ENCODE measurements around the gene MRM1. TPM values are rescaled to one million over a fixed set of nuclear protein-coding genes. Genes with fewer than 3 reads are reported as not detected.

The MRM1 gene, protein sequence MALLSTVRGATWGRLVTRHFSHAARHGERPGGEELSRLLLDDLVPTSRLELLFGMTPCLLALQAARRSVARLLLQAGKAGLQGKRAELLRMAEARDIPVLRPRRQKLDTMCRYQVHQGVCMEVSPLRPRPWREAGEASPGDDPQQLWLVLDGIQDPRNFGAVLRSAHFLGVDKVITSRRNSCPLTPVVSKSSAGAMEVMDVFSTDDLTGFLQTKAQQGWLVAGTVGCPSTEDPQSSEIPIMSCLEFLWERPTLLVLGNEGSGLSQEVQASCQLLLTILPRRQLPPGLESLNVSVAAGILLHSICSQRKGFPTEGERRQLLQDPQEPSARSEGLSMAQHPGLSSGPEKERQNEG
- total RNA-seq: 4.2 TPM

DNA sequence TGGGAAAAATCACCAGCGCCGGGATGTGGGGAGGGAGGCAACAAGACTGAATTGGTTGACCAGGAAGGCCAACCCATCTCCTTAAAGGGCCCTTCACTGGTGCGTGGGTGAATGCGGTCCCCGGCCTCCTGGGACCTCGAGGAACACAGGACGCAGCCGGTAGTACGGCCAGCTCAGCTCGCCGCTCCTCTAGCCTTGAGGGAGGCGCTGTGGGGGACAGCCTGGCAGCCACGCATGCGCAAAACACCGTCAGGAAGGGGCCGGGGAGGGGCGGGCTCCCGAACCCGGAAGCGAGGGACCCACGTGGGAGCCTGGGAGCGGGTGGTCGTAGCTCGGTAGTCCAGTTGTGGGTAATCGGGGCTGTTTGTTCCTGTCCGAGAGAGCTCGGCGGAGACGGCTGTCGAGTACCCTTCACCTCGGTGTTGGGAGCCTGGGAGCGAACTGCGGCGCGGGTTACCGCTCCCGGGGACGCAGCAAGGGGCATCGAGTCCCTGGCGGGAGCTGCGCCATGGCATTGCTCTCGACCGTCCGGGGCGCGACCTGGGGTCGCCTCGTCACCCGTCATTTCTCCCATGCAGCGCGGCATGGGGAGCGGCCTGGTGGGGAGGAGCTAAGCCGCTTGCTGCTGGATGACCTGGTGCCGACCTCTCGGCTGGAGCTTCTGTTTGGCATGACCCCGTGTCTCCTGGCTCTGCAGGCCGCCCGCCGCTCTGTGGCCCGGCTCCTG, at the start of gene MRM1:
Gene MRM1, plus strand, starts transcription at position 281 of the 727 bp plus-strand sequence. Its CDS starts 228 bp downstream, at position 509.
- Histone ChIP-seq H3K27me3 (ENCODE audit: control insufficient read depth in 3 of 3, insufficient read depth in 3 of 3, low read length in 3 of 3) (no peaks in the 10 kb centered on the region), H3K9me3 (ENCODE audit: control insufficient read depth in 3 of 3, low read length in 3 of 3) (no peaks in the 10 kb centered on the region), H3K27ac (ENCODE audit: low read depth, low read length) (peak within 1 kb of the TSS; percentile 77), H3K4me1 (ENCODE audit: control insufficient read depth in 3 of 3, insufficient read depth in 3 of 3, low read length in 3 of 3) (peaks cover 16 to 31% (median 17%) of the 10 kb centered on the region in 3 donors), H3K9ac (ENCODE audit: low read depth in 1 of 3, low read length in 3 of 3) (peak within 1 kb of the TSS; percentile 82 to 96 (median 84)), H3K4me3 (ENCODE audit: low read length in 3 of 3) (peak within 1 kb of the TSS; percentile 89 to 99 (median 99)), H3K36me3 (ENCODE audit: control insufficient read depth in 3 of 3, insufficient read depth in 3 of 3, low read length in 3 of 3) (peaks cover 4 to 15% (median 6%) of the 10 kb centered on the region in 3 donors)

DNA sequence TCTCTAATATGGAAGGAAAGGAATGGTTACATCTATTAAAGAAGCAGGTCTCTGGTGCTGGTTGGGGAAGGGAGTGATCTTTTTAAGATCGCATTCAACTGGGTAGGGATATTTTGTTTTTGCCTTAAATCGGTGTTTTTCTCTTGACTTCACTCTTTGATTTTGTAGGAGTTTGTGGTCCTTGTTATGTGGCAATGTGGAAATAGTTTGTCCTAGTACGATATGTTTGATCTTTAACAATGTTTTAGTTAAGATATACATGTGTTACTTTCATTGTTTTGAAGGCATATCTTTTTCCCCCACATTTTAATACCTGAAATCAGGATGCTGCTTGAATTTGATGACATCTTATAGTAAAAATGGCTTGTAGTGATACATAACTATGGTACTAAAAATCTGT, 47.9 kb upstream of the MRM1 start:
- H3K9me3 ChIP-seq (ENCODE audit: control insufficient read depth in 3 of 3, low read length in 3 of 3): no peaks in the 10 kb centered on the region
- H3K27ac ChIP-seq (ENCODE audit: low read depth, low read length): no peak overlapping the region
- no peaks in the 10 kb centered on the region for H3K4me1 ChIP-seq (ENCODE audit: control insufficient read depth in 3 of 3, insufficient read depth in 3 of 3, low read length in 3 of 3)
- peaks cover 8 to 25% (median 14%) of the 10 kb centered on the region in 3 donors for H3K36me3 ChIP-seq (ENCODE audit: control insufficient read depth in 3 of 3, insufficient read depth in 3 of 3, low read length in 3 of 3)
- H3K4me3 ChIP-seq (ENCODE audit: low read length in 3 of 3): no peak overlapping the region
- H3K27me3 ChIP-seq (ENCODE audit: control insufficient read depth in 3 of 3, insufficient read depth in 3 of 3, low read length in 3 of 3): no peaks in the 10 kb centered on the region
- H3K9ac ChIP-seq (ENCODE audit: low read depth in 1 of 3, low read length in 3 of 3): no peak overlapping the region

DNA sequence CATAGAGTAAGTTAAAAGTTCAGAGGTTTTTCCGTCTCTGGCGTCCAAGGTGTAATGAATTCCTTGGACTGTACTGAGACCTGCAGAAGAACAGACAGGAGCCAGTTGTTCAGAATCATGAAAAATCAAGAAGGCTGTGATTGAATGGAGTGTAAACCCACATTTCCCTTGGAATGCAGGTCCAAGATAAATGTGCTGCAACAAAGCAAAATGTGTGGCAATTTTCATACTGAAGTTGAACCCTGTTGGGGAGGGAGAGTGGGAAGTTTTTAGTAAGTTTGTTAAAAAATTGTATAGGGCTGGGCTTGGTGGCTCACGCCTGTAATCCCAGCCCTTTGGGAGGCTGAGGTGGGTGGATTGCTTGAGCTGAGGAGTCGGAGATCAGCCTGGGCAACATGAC, 35.3 kb upstream of the MRM1 start:
- Histone ChIP-seq H3K4me1 (ENCODE audit: control insufficient read depth in 3 of 3, insufficient read depth in 3 of 3, low read length in 3 of 3) (no peaks in the 10 kb centered on the region), H3K27me3 (ENCODE audit: control insufficient read depth in 3 of 3, insufficient read depth in 3 of 3, low read length in 3 of 3) (no peaks in the 10 kb centered on the region), H3K27ac (ENCODE audit: low read depth, low read length) (no peak overlapping the region), H3K9ac (ENCODE audit: low read depth in 1 of 3, low read length in 3 of 3) (no peak overlapping the region), H3K9me3 (ENCODE audit: control insufficient read depth in 3 of 3, low read length in 3 of 3) (no peaks in the 10 kb centered on the region), H3K4me3 (ENCODE audit: low read length in 3 of 3) (no peak overlapping the region), H3K36me3 (ENCODE audit: control insufficient read depth in 3 of 3, insufficient read depth in 3 of 3, low read length in 3 of 3) (peaks cover 19 to 45% (median 39%) of the 10 kb centered on the region in 3 donors)

DNA sequence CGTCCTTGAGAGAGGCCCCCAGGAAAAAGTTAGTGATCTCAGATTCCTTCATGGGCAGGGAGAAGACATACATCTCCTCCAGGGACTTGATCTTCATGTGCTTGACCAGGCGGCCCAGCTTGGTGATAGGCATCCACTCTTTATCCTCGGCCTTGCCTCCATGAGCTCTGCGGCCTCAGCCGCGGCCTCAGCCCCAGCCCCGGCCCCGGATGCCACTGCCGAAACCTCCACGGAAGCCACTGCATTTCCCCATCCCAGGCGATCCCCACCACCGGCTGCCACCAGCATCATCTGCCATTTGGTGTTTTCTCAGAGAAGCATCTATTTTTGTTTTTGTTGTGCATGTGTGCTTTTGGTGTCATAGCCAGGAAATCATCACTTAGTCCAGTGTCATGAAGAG, 26.4 kb upstream of the MRM1 start:
- Histone ChIP-seq H3K4me3 (ENCODE audit: low read length in 3 of 3) (no peak overlapping the region), H3K4me1 (ENCODE audit: control insufficient read depth in 3 of 3, insufficient read depth in 3 of 3, low read length in 3 of 3) (no peaks in the 10 kb centered on the region), H3K27me3 (ENCODE audit: control insufficient read depth in 3 of 3, insufficient read depth in 3 of 3, low read length in 3 of 3) (no peaks in the 10 kb centered on the region), H3K9ac (ENCODE audit: low read depth in 1 of 3, low read length in 3 of 3) (no peak overlapping the region), H3K36me3 (ENCODE audit: control insufficient read depth in 3 of 3, insufficient read depth in 3 of 3, low read length in 3 of 3) (peaks cover 17 to 43% (median 37%) of the 10 kb centered on the region in 3 donors), H3K27ac (ENCODE audit: low read depth, low read length) (no peak overlapping the region), H3K9me3 (ENCODE audit: control insufficient read depth in 3 of 3, low read length in 3 of 3) (no peaks in the 10 kb centered on the region)

DNA sequence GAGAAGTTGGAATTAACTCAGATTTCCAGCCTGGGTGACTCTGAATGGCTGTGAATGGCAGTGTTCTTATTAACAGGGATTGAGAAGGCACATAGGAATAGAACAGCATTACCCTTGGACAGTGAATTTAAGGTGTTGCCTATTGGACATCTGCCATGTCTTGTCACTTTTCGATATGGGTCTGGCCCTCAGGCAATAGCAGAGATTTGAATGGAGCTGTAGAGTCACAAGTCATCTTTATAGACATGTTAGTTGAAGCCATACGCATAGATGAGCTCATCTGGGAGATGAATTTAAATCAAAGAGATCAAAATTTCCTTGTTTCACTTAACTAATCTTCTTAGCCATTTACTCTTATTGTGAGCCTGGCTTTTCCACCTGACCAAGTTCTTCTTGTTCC, 24.6 kb upstream of the MRM1 start:
- no peaks in the 10 kb centered on the region for H3K27me3 ChIP-seq (ENCODE audit: control insufficient read depth in 3 of 3, insufficient read depth in 3 of 3, low read length in 3 of 3)
- no peaks in the 10 kb centered on the region for H3K9me3 ChIP-seq (ENCODE audit: control insufficient read depth in 3 of 3, low read length in 3 of 3)
- H3K36me3 ChIP-seq (ENCODE audit: control insufficient read depth in 3 of 3, insufficient read depth in 3 of 3, low read length in 3 of 3): peaks cover 21 to 41% (median 38%) of the 10 kb centered on the region in 3 donors
- no peak overlapping the region for H3K4me3 ChIP-seq (ENCODE audit: low read length in 3 of 3)
- H3K4me1 ChIP-seq (ENCODE audit: control insufficient read depth in 3 of 3, insufficient read depth in 3 of 3, low read length in 3 of 3): no peaks in the 10 kb centered on the region
- no peak overlapping the region for H3K9ac ChIP-seq (ENCODE audit: low read depth in 1 of 3, low read length in 3 of 3)
- no peak overlapping the region for H3K27ac ChIP-seq (ENCODE audit: low read depth, low read length)

DNA sequence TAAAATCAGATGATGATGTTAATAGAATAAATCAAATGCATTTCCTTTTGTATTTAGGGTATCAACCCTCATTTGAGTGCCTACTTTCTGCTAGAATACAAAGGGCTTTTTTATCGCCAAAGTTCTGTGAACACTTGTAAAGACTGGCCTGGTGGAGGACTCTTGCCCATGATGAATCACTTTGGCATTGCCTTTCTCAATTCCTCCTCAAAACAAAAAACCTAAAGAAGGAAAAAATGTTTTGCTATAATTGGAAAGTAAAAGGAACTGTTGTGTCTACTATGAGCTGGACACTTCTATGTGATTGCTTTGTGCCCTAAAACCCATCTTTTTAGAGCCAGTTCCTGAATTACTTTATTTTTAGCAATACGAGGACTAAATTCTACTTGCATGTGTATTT, 22.7 kb upstream of the MRM1 start:
- Histone ChIP-seq H3K27ac (ENCODE audit: low read depth, low read length) (no peak overlapping the region), H3K9me3 (ENCODE audit: control insufficient read depth in 3 of 3, low read length in 3 of 3) (no peaks in the 10 kb centered on the region), H3K9ac (ENCODE audit: low read depth in 1 of 3, low read length in 3 of 3) (no peak overlapping the region), H3K4me1 (ENCODE audit: control insufficient read depth in 3 of 3, insufficient read depth in 3 of 3, low read length in 3 of 3) (no peaks in the 10 kb centered on the region), H3K36me3 (ENCODE audit: control insufficient read depth in 3 of 3, insufficient read depth in 3 of 3, low read length in 3 of 3) (peaks cover 24 to 45% (median 41%) of the 10 kb centered on the region in 3 donors), H3K27me3 (ENCODE audit: control insufficient read depth in 3 of 3, insufficient read depth in 3 of 3, low read length in 3 of 3) (no peaks in the 10 kb centered on the region), H3K4me3 (ENCODE audit: low read length in 3 of 3) (no peak overlapping the region)

DNA sequence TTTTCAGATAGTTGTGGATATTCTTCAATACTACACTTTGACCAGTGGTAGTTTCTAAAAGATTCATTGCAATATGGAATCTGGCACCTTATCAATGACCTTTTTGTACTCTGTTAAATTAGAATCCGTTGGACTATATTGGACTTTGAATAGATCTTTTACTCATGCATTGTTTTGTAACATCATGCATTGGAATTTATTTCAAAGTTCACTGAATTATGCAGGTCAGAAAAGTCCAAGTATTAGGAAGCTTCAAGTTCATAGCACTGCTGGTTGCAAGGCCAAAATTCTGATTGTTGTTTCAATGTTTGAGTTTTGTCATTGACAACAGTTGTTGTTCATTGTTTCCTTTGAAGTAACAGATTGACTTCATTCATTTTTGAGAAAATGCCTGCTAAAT, 17.6 kb upstream of the MRM1 start:
- Histone ChIP-seq H3K4me3 (ENCODE audit: low read length in 3 of 3) (no peak overlapping the region), H3K9me3 (ENCODE audit: control insufficient read depth in 3 of 3, low read length in 3 of 3) (no peaks in the 10 kb centered on the region), H3K36me3 (ENCODE audit: control insufficient read depth in 3 of 3, insufficient read depth in 3 of 3, low read length in 3 of 3) (peaks cover 33 to 63% (median 47%) of the 10 kb centered on the region in 3 donors), H3K27me3 (ENCODE audit: control insufficient read depth in 3 of 3, insufficient read depth in 3 of 3, low read length in 3 of 3) (no peaks in the 10 kb centered on the region), H3K4me1 (ENCODE audit: control insufficient read depth in 3 of 3, insufficient read depth in 3 of 3, low read length in 3 of 3) (no peaks in the 10 kb centered on the region), H3K9ac (ENCODE audit: low read depth in 1 of 3, low read length in 3 of 3) (no peak overlapping the region), H3K27ac (ENCODE audit: low read depth, low read length) (no peak overlapping the region)

DNA sequence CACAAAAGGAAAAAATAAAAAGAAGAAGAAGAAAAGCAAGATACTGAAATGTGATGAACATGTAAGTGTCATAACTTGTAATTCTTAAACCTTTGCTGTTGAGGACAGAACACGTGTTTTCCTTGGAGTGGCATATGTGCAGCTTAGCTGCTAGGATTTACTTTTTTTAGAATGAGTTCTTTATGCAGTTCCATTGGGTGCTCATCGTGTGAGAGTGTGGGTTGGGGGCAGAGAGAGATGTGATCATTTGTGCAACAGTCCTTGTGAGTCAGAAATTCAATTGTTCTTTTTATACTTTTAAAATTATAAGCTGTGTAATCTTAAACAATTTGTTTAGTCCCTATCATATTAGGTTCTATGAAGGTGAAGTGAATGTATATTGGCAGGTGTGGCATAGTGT, 15.2 kb upstream of the MRM1 start:
- no peaks in the 10 kb centered on the region for H3K27me3 ChIP-seq (ENCODE audit: control insufficient read depth in 3 of 3, insufficient read depth in 3 of 3, low read length in 3 of 3)
- H3K4me3 ChIP-seq (ENCODE audit: low read length in 3 of 3): no peak overlapping the region
- H3K9ac ChIP-seq (ENCODE audit: low read depth in 1 of 3, low read length in 3 of 3): no peak overlapping the region
- H3K4me1 ChIP-seq (ENCODE audit: control insufficient read depth in 3 of 3, insufficient read depth in 3 of 3, low read length in 3 of 3): peaks cover 1 to 3% (median 2%) of the 10 kb centered on the region in 3 donors
- peaks cover 18 to 54% (median 40%) of the 10 kb centered on the region in 3 donors for H3K36me3 ChIP-seq (ENCODE audit: control insufficient read depth in 3 of 3, insufficient read depth in 3 of 3, low read length in 3 of 3)
- no peaks in the 10 kb centered on the region for H3K9me3 ChIP-seq (ENCODE audit: control insufficient read depth in 3 of 3, low read length in 3 of 3)
- no peak overlapping the region for H3K27ac ChIP-seq (ENCODE audit: low read depth, low read length)

DNA sequence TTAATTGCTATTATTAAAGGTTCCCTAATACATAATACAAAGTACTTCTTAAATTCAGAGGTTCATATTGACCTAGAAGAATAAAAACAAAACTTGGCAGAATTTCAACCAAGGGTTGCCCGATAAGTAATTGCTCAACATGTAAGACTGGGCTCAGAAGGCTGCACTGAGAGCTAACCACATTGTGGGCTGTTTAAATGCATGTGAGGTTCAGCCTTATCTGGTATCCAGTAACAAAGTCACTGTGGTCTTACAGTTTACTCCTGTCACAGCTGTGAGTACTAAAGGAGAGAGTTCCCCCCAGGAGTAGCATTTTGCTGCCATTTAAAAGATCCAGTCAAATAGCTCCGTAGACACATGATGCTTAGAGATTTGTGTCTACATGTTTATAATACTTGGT, 11.3 kb upstream of the MRM1 start:
- Histone ChIP-seq H3K27ac (ENCODE audit: low read depth, low read length) (no peak overlapping the region), H3K27me3 (ENCODE audit: control insufficient read depth in 3 of 3, insufficient read depth in 3 of 3, low read length in 3 of 3) (no peaks in the 10 kb centered on the region), H3K4me3 (ENCODE audit: low read length in 3 of 3) (no peak overlapping the region), H3K9me3 (ENCODE audit: control insufficient read depth in 3 of 3, low read length in 3 of 3) (no peaks in the 10 kb centered on the region), H3K9ac (ENCODE audit: low read depth in 1 of 3, low read length in 3 of 3) (no peak overlapping the region), H3K4me1 (ENCODE audit: control insufficient read depth in 3 of 3, insufficient read depth in 3 of 3, low read length in 3 of 3) (peaks cover 19 to 24% (median 23%) of the 10 kb centered on the region in 3 donors), H3K36me3 (ENCODE audit: control insufficient read depth in 3 of 3, insufficient read depth in 3 of 3, low read length in 3 of 3) (peaks cover 10 to 29% (median 27%) of the 10 kb centered on the region in 3 donors)

Measured in skeletal muscle tissue (tissue), 4 donors.